Tibial nerve (tissue), 4 donors: ENCODE measurements around the gene CTNS. TPM values are rescaled to one million over a fixed set of nuclear protein-coding genes. Genes with fewer than 3 reads are reported as not detected.

ENCODE experiments used
- DNase-seq, 2 donors: peaks; one replicate each; pipeline ENCODE4 v3.0.0-alpha.2; 2019; ENCODE audit warnings: low spot score in 2 of 2
- H3K27ac ChIP-seq, 4 donors: fragments of 200-600 bp; sonication (generic) in 3 of 4; one replicate each; pipeline ENCODE4 v1.5.1; 2017 to 2019; ENCODE audit warnings: mild to moderate bottlenecking in 1 of 4
- H3K27me3 ChIP-seq, 2 donors: fragments of 200-600 bp; sonication (generic) in 1 of 2; one replicate each; pipeline versions ENCODE4 v1.5.1 to v1.6.0; 2017 to 2019
- H3K36me3 ChIP-seq, 3 donors: fragments of 200-600 bp; sonication (generic); one replicate each; pipeline ENCODE4 v1.5.1; 2018 to 2019
- H3K4me1 ChIP-seq, 4 donors: fragments of 200-600 bp; sonication (generic) in 3 of 4; one replicate each; pipeline ENCODE4 v1.5.1; 2017 to 2019
- H3K4me3 ChIP-seq, 4 donors: fragments of 200-600 bp; sonication (generic) in 3 of 4; one replicate each; pipeline ENCODE4 v1.5.1; 2017 to 2019; ENCODE audit warnings: mild to moderate bottlenecking in 1 of 4, moderate library complexity in 1 of 4
- H3K9me3 ChIP-seq, 4 donors: fragments of 200-600 bp; sonication (generic) in 3 of 4; one replicate each; pipeline ENCODE4 v1.5.1; 2017 to 2019
- CTCF ChIP-seq, 5 experiments: fragments of 200-600 bp in 3 of 5; fragments of 450-650 bp in 2 of 5; sonication (generic) in 3 of 5; IDR thresholded peaks; one replicate each; pipeline ENCODE4 v1.5.1; 2016 to 2019; ENCODE audit warnings: antibody characterized with exemption in 5 of 5, mild to moderate bottlenecking in 3 of 5, moderate library complexity in 2 of 5
- EP300 ChIP-seq, 2 donors: sonication (generic); formaldehyde crosslinking; IDR thresholded peaks; one replicate each; pipeline ENCODE4 v1.6.1; 2017; ENCODE audit warnings: antibody characterized with exemption in 2 of 2, mild to moderate bottlenecking in 1 of 2
- POLR2A ChIP-seq, 2 donors: fragments of 450-650 bp; IDR thresholded peaks; one replicate each; pipeline ENCODE4 v1.6.1; 2017; ENCODE audit warnings: antibody characterized with exemption in 2 of 2, mild to moderate bottlenecking in 2 of 2, moderate library complexity in 2 of 2
- WGBS, 2 donors: methylation state at CpG; one replicate each; pipeline ENCODE4 v1.1.5; 2018; 5-methylcytosine and 5-hydroxymethylcytosine counted together
- total RNA-seq, 4 donors: library from RNA; depleted of rRNA; stranded (reverse); fragments of >200 nt; gene quantifications; one replicate each; pipeline ENCODE4 v1.1.0, GENCODE V29; 2016

Gene CTNS
- total RNA-seq, 4 donors from 2014 or later = 42.9 to 62.1 (median 50.6) TPM

- H3K27ac ChIP-seq = no peak overlapping the region
- H3K4me1 ChIP-seq = no peaks in the 10 kb centered on the region
- DNase-seq = no peak
- no peak overlapping the region for H3K4me3 ChIP-seq
- WGBS, 2 donors = 85 to 87% methylated on average over 10 to 12 of the region's 14 CpGs
- TF ChIP-seq CTCF (IDR thresholded peaks at IDR 0.05) = no peak
- no peak for TF ChIP-seq POLR2A (IDR thresholded peaks at IDR 0.05)
- TF ChIP-seq EP300 (IDR thresholded peaks at IDR 0.05) = no peak
- peaks cover 0 to 100% (median 23%) of the 10 kb centered on the region in 3 donors for H3K36me3 ChIP-seq
- no peaks in the 10 kb centered on the region for H3K9me3 ChIP-seq
- no peaks in the 10 kb centered on the region for H3K27me3 ChIP-seq
Observed at GRCh38 chr17:3610523-3610922, 26.0 kb upstream of the CTNS start.

DNA sequence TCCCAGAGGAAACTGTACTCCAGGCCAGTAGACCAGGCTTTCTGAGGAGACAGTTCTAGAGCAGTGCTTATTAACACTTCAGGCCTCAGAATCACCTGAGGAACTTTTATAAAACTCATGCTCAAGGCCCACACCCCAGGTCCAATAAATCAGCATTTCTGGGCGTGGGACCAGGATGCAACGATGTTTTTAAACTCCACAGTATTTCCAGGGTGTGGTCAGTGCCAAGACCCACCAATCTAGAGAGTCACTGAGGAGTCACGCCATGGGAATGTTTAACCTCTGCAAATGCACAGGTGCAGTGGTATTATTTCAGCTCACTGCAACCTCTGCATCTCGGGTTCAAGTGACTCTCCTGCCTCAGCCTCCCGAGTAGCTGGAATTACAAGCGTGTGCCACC, 23.4 kb upstream of the CTNS start:
- Histone ChIP-seq H3K4me1 (no peaks in the 10 kb centered on the region), H3K4me3 (no peak overlapping the region), H3K27me3 (no peaks in the 10 kb centered on the region), H3K9me3 (no peaks in the 10 kb centered on the region), H3K36me3 (peaks cover 0 to 100% (median 23%) of the 10 kb centered on the region in 3 donors), H3K27ac (no peak overlapping the region)
- WGBS, 2 donors = 92 to 93% methylated on average over 6 of the region's 6 CpGs
- TF ChIP-seq CTCF (IDR thresholded peaks at IDR 0.05) (no peak), EP300 (IDR thresholded peaks at IDR 0.05) (no peak), POLR2A (IDR thresholded peaks at IDR 0.05) (no peak)
- DNase-seq = no peak

DNA sequence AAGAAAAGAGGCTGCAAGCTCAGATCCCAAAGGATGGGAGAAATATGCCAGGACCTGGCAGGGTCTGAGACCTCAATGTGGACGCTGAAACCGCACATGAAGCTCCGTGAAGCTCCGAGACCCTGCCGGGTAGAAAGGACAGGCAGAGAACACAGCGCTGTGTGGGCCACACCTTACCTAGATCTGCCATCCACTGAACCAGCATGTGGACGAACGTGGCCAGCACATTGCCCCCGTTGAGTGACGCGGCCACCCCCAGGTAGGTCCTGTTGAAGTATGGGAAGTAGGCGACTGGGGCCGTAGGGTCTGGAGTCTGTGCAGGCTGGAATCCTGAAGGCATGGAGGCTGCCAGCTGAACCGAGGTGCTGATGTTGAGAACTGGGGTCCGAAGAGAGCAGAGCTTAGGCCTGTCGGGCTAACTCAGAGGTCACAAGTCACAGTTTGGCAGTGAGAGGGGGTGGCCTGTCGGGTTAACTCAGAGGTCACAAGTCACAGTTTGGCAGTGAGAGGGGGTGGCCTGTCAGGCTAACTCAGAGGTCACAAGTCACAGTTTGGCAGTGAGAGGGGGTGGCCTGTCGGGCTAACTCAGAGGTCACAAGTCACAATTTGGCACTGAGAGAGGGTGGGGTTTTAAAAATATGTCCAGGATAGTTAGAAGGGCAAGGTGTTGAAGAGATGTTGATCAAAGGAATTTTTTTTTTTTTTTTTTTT, 21.2 kb upstream of the CTNS start:
- DNase-seq = no peak
- Histone ChIP-seq H3K27ac (no peak overlapping the region), H3K27me3 (no peaks in the 10 kb centered on the region), H3K4me3 (no peak overlapping the region), H3K4me1 (no peaks in the 10 kb centered on the region), H3K9me3 (no peaks in the 10 kb centered on the region), H3K36me3 (peaks cover 0 to 100% (median 12%) of the 10 kb centered on the region in 3 donors)
- TF ChIP-seq EP300 (IDR thresholded peaks at IDR 0.05) = no peak
- TF ChIP-seq POLR2A (IDR thresholded peaks at IDR 0.05) = no peak
- no peak for TF ChIP-seq CTCF (IDR thresholded peaks at IDR 0.05)
- WGBS, 2 donors = 92% methylated on average over 18 of the region's 18 CpGs

DNA sequence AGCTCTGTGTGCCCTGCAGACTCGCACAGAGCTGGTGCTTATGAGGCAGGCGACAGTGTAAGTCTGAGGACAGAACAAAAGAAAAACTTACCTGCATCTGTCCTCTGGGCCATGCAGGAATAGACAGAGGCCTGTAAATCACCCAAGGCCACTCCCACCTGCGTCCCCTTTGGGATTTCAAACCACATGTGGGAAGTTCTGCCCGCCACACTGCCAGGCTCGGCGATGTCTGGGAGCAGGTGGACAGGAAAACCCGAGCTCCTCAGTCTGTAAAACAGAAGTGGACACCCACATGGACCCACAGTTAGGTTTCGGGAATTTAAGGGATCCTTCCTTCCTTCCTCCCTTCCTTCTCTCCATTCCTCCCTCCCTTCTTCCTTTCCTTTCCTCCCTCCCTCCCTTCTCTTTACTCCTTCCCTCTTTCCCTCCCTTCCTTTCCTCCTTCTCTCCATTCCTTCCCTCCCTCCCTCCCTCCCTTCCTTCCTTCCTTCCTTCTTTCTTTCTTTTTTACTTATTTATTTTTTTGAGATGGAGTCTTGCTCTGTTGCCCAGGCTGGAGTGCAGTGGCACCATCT, 15.3 kb upstream of the CTNS start:
- 96 to 97% methylated on average over 8 of the region's 8 CpGs for WGBS, 2 donors
- peaks cover 0 to 100% (median 21%) of the 10 kb centered on the region in 3 donors for H3K36me3 ChIP-seq
- TF ChIP-seq EP300 (IDR thresholded peaks at IDR 0.05) (no peak), CTCF (IDR thresholded peaks at IDR 0.05) (no peak), POLR2A (IDR thresholded peaks at IDR 0.05) (no peak)

GRCh38 chr17:3622977-3623594, 13.5 kb upstream of the CTNS start:
- no peak for DNase-seq
- 94 to 95% methylated on average over 16 of the region's 16 CpGs for WGBS, 2 donors
- Histone ChIP-seq H3K4me1 (no peaks in the 10 kb centered on the region), H3K9me3 (no peaks in the 10 kb centered on the region), H3K27ac (no peak overlapping the region), H3K36me3 (peaks cover 0 to 100% (median 21%) of the 10 kb centered on the region in 3 donors), H3K27me3 (no peaks in the 10 kb centered on the region), H3K4me3 (no peak overlapping the region)
- TF ChIP-seq CTCF (IDR thresholded peaks at IDR 0.05) (no peak), EP300 (IDR thresholded peaks at IDR 0.05) (no peak), POLR2A (IDR thresholded peaks at IDR 0.05) (no peak)

More for the DNA sequence above, 15.3 kb upstream of the CTNS start:
- no peaks in the 10 kb centered on the region for H3K4me1 ChIP-seq
- H3K9me3 ChIP-seq = no peaks in the 10 kb centered on the region
- no peak for DNase-seq
- no peak overlapping the region for H3K27ac ChIP-seq
- H3K4me3 ChIP-seq = no peak overlapping the region
- H3K27me3 ChIP-seq = no peaks in the 10 kb centered on the region
